ENCODE results near the gene SERPINB7.

DNA sequence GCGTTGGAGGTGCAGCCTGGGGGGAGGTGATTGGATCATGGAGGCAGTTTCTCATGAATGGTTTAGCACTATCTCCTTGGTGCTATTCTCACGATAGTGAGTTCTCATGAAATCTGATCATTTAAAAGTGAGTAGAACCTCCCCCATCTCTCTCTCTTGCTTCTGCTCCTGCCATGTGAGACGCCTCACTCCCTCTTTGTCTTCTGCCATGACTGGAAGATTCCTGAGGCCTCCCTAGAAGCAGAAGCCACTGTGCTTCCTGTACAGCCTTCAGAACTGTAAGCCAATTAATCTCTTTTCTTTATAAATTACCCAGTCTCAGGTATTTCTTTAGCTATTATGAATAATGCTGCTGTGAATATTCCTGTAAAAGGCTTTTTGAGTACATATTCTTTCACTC lies 52.9 kb downstream of the SERPINB7 start:
- TF ChIP-seq CTCF (IDR thresholded peaks at IDR 0.05; ENCODE audit: control extremely low read depth in 1 of 3, insufficient read depth in 1 of 3, low read depth in 1 of 3, low read length in 3 of 3): no peak
- TF ChIP-seq SUZ12 (IDR thresholded peaks at IDR 0.05; ENCODE audit: low read length): no peak
- no peak for TF ChIP-seq RFX5 (IDR thresholded peaks at IDR 0.05; ENCODE audit: borderline replicate concordance, low read depth, low read length)
- no peak for TF ChIP-seq POLR2A (IDR thresholded peaks at IDR 0.05; ENCODE audit: control extremely low read depth in 1 of 2, low read depth in 2 of 2, low read length in 2 of 2)
- no peak for TF ChIP-seq SIN3A (conservative IDR thresholded peaks at IDR 0.05 in 1 of 2, IDR thresholded peaks at IDR 0.05 in 1 of 2; ENCODE audit: low read depth in 1 of 2, low read length in 2 of 2)
- no peak for TF ChIP-seq RAD21 (IDR thresholded peaks at IDR 0.05 in 1 of 2, conservative IDR thresholded peaks at IDR 0.05 in 1 of 2; ENCODE audit: low read depth in 2 of 2, low read length in 2 of 2)
- TF ChIP-seq MAFK (IDR thresholded peaks at IDR 0.05; ENCODE audit: low read depth, low read length): no peak
- no peak for TF ChIP-seq EZH2 (IDR thresholded peaks at IDR 0.05; ENCODE audit: low read depth, low read length, severe bottlenecking)
- no peak for TF ChIP-seq ZNF274 (IDR thresholded peaks at IDR 0.05; ENCODE audit: borderline replicate concordance, extremely low read depth, low read length)
- no peak for TF ChIP-seq CEBPB (IDR thresholded peaks at IDR 0.05; ENCODE audit: low read depth, low read length)
- no peak for TF ChIP-seq FOSL1 (IDR thresholded peaks at IDR 0.05; ENCODE audit: insufficient read depth, low read depth, low read length)
- TF ChIP-seq SP1 (IDR thresholded peaks at IDR 0.05; ENCODE audit: low read depth, low read length): no peak

Data from H1 (cell line).